Right lobe of liver (tissue), 6 donors: ENCODE results near the gene NSF. TPM values are rescaled to one million over a fixed set of nuclear protein-coding genes. Genes with fewer than 3 reads are reported as not detected.
"Not testable (repeated sequence)": the region's sequence is repeated elsewhere in the genome, so short reads cannot be mapped to it uniquely, and the experiment has no call there.

Experiments used
- ATAC-seq, 4 donors: fragments of 200-7000 bp; cut with Tn5 transposase; one replicate each; pipeline ENCODE4 v1.9.1; 2020; ENCODE audit warnings: mild to moderate bottlenecking in 4 of 4, moderate library complexity in 4 of 4
- DNase-seq, 3 donors: peaks; one replicate each; pipeline ENCODE4 v3.0.0-alpha.2; 2020
- H3K27ac ChIP-seq, 3 donors: fragments of 200-600 bp; one replicate each; pipeline ENCODE4 v1.8.0; 2022
- H3K27me3 ChIP-seq, 2 donors: fragments of 200-600 bp; one replicate each; pipeline ENCODE4 v1.8.0; 2022
- H3K36me3 ChIP-seq, 4 donors: fragments of 200-600 bp; sonication (generic) in 1 of 4; one replicate each; pipeline versions ENCODE4 v1.5.1 to v1.8.0; 2017 to 2022; ENCODE audit warnings: control low read depth in 1 of 4
- H3K4me1 ChIP-seq, 4 donors: fragments of 200-600 bp; sonication (generic) in 1 of 4; one replicate each; pipeline versions ENCODE4 v1.5.1 to v1.8.0; 2017 to 2022; ENCODE audit warnings: control low read depth in 1 of 4
- H3K4me3 ChIP-seq, 3 donors: fragments of 200-600 bp; one replicate each; pipeline ENCODE4 v1.8.0; 2022
- H3K9me3 ChIP-seq, 4 donors: fragments of 200-600 bp; sonication (generic) in 1 of 4; one replicate each; pipeline versions ENCODE4 v1.5.1 to v1.8.0; 2017 to 2022; ENCODE audit warnings: control low read depth in 1 of 4
- CTCF ChIP-seq, 4 donors: fragments of 200-600 bp in 3 of 4; fragments of 450-650 bp in 1 of 4; IDR thresholded peaks; one replicate each; pipeline versions ENCODE4 v1.5.1 to v1.8.0; 2016 to 2022; ENCODE audit warnings: antibody characterized with exemption in 4 of 4, mild to moderate bottlenecking in 2 of 4
- POLR2A ChIP-seq: fragments of 450-650 bp; IDR thresholded peaks from one replicate; pipeline ENCODE4 v1.6.1; 2017; ENCODE audit warnings: antibody characterized with exemption, mild to moderate bottlenecking
- WGBS: methylation state at CpG from one replicate; pipeline ENCODE4 v1.1.6; 2018; ENCODE audit warnings: low coverage, low lambda C conversion rate; ENCODE audit not compliant: insufficient coverage; ENCODE audit errors: missing lambda C conversion rate; 5-methylcytosine and 5-hydroxymethylcytosine counted together
- intact Hi-C, 2 donors: fragments of 100-400 bp; cut with DNase I; formaldehyde crosslinking; loops; one replicate each; pipeline versions ENCODE4 v1.11.2 to v1.14.1; 2022
- total RNA-seq, 6 experiments: library from RNA; depleted of rRNA in 2 of 6; stranded (reverse); fragments of >200 nt in 2 of 6; fragmentation: NEBNext Ultra II Directional in 3 of 6; extraction: Animal tissue kit (Norgen Biotek cat#: 25700) in 3 of 6; gene quantifications; one replicate each; pipeline versions ENCODE4 v1.1.0 to v1.2.4, GENCODE V29; 2016 to 2023
- donor health status: DM: no; HTN: yes; CAD: no.
- donor health status: DM: no; HTN: no; CAD: no.
- donor health status: DM: no; HTN: no; CAD: no.
- donor health status: DM: no; HTN: yes; CAD: no.
- donor health status: DM: no; HTN: yes; CAD: no.

The NSF gene
- total RNA-seq, 6 experiments from 2014 or later, result 16.3 to 27.7 (median 20.8) TPM

- no peak overlapping the region for H3K4me3 ChIP-seq
- TF ChIP-seq POLR2A, result no peak
- no peak for TF ChIP-seq CTCF (IDR thresholded peaks at IDR 0.05)
- DNase-seq (no peak), ATAC-seq (no peak)
- H3K27ac ChIP-seq, result no peak overlapping the region
- H3K27me3 ChIP-seq, result no peaks in the 10 kb centered on the region
- no peaks in the 10 kb centered on the region for H3K9me3 ChIP-seq
- intact Hi-C loops, result no loop called here
- no peaks in the 10 kb centered on the region for H3K36me3 ChIP-seq
- H3K4me1 ChIP-seq, result peaks cover 0 to 6% (median 3%) of the 10 kb centered on the region in 4 donors
- WGBS, result 93% methylated on average over 5 of the region's 12 CpGs
Observed at GRCh38 chr17:46765453-46765852, 175.0 kb downstream of the NSF start.

DNA sequence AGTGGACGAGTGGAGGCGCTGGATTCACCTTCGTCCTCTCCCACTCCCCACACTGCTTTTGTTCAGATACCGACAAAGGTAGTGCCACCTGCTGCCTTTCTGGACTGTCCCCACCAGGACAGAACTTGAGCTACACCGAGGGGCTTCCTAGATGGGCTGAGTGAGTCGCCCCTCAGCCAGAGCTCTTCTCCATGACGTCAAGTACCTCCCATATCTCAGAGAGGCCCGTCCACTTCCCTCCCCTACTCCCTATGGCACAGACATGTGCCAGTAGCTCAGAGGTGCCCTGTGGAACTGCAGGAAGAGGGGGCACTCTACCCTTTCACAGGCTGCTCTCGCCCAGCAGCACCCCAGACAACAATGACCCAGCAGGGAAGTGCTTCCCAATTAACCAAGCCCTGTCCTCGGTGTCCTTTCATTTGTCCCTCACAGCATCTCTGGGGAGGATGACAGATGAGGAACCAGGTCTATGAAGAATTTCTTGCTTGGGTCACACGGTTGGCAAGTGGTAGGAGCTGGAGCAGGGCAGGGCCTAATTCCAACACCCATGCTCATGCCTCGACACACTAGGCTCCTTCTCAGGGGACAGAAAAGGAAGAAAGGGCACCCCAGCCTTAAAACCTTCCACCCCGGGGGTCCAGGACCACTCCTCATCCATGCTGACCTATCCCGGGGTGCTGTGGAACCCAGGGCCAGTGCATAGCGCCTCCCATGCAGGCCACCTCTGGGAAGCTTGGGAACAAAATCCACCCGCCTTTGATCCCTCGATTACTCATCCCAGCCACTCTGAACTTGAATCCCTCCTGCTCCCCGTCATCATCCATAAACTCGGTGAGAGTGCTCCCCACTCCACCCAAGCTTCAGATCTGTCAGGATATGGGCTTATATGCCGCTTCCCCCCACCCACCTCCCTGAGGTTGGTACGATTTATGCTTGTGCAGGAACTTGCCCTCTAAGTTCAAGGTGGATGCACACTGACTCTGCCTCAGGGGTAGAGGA lies 176.3 kb downstream of the NSF start:
- WGBS, result 96% methylated on average over 7 of the region's 21 CpGs
- ATAC-seq (no peak), DNase-seq (no peak)
- no peak overlapping the region for H3K27ac ChIP-seq
- H3K4me1 ChIP-seq, result peaks cover 0 to 6% (median 5%) of the 10 kb centered on the region in 4 donors
- no peaks in the 10 kb centered on the region for H3K27me3 ChIP-seq
- intact Hi-C loops, result no loop called here
- H3K9me3 ChIP-seq, result no peaks in the 10 kb centered on the region
- TF ChIP-seq CTCF (IDR thresholded peaks at IDR 0.05) (no peak), POLR2A (no peak)
- no peak overlapping the region for H3K4me3 ChIP-seq
- no peaks in the 10 kb centered on the region for H3K36me3 ChIP-seq

- TF ChIP-seq POLR2A, result no peak
- no peak for TF ChIP-seq CTCF (IDR thresholded peaks at IDR 0.05)
- no peak overlapping the region for H3K4me3 ChIP-seq
- H3K27me3 ChIP-seq, result no peaks in the 10 kb centered on the region
- H3K27ac ChIP-seq, result no peak overlapping the region
- WGBS, result no CpG with 5 or more reads among the region's 15 CpGs
- no peaks in the 10 kb centered on the region for H3K36me3 ChIP-seq
- H3K4me1 ChIP-seq, result peaks cover 0 to 11% (median 5%) of the 10 kb centered on the region in 4 donors
- H3K9me3 ChIP-seq, result no peaks in the 10 kb centered on the region
- intact Hi-C loops, result no loop called here
- ATAC-seq (no peak), DNase-seq (no peak)
Observed at GRCh38 chr17:46768540-46768870, 178.0 kb downstream of the NSF start.

- not testable (repeated sequence) for DNase-seq, H3K9me3 ChIP-seq
- WGBS, result 89% methylated on average over 10 of the region's 14 CpGs
Observed at GRCh38 chr17:46768896-46769295, 178.4 kb downstream of the NSF start.

More at GRCh38 chr17:46768896-46769295, 178.4 kb downstream of the NSF start:
- H3K4me1 ChIP-seq, result peaks cover 0 to 11% (median 5%) of the 10 kb centered on the region in 4 donors
- intact Hi-C loops, H3K4me3 ChIP-seq, H3K27ac ChIP-seq, H3K36me3 ChIP-seq, H3K27me3 ChIP-seq, ATAC-seq: not testable (repeated sequence)
